Testis (tissue), 3 donors: ENCODE results near the gene DZIP1. TPM values are rescaled to one million over a fixed set of nuclear protein-coding genes. Genes with fewer than 3 reads are reported as not detected.
A peak's percentile ranks its signal among the peaks of the same experiment; 100 is the strongest.
"Not testable (repeated sequence)": the region's sequence is repeated elsewhere in the genome, so short reads cannot be mapped to it uniquely, and the experiment has no call there.

Source experiments
- DNase-seq: peaks from one replicate; pipeline ENCODE4 v3.0.0-alpha.2; 2019
- H3K27ac ChIP-seq, 2 donors: fragments of 200-600 bp; sonication (generic); one replicate each; pipeline ENCODE4 v1.5.1; 2019
- H3K27me3 ChIP-seq: fragments of 200-600 bp; sonication (generic); one replicate; pipeline ENCODE4 v1.5.1; 2019
- H3K36me3 ChIP-seq: fragments of 200-600 bp; sonication (generic); one replicate; pipeline ENCODE4 v1.5.1; 2017; ENCODE audit warnings: low read depth; ENCODE audit errors: missing control alignments
- H3K4me1 ChIP-seq: fragments of 200-600 bp; sonication (generic); one replicate; pipeline ENCODE4 v1.5.1; 2019
- H3K4me3 ChIP-seq, 2 donors: fragments of 200-600 bp; sonication (generic); one replicate each; pipeline ENCODE4 v1.5.1; 2017 to 2019
- H3K9me3 ChIP-seq: fragments of 200-600 bp; sonication (generic); one replicate; pipeline ENCODE4 v1.5.1; 2017
- POLR2A ChIP-seq: fragments of 450-650 bp; IDR thresholded peaks from one replicate; pipeline ENCODE4 v1.6.1; 2017; ENCODE audit warnings: antibody characterized with exemption, mild to moderate bottlenecking, moderate library complexity
- WGBS, 2 donors: methylation state at CpG; one replicate each; pipeline ENCODE4 v1.1.5; 2018; 5-methylcytosine and 5-hydroxymethylcytosine counted together
- intact Hi-C: fragments of 100-400 bp; cut with DNase I; formaldehyde crosslinking; loops from one replicate; pipeline ENCODE4 v1.15.1; 2023; ENCODE audit warnings: low total_unique reads
- polyA plus RNA-seq: library from polyadenylated mRNA; stranded (reverse); fragments of 350-450 nt; fragmentation: Illumina TruSeq; extraction: RNeasy Lipid Tissue Mini Kit (QIAGEN cat#74804); gene quantifications from one replicate; pipeline ENCODE4 v1.2.3, GENCODE V29; 2014; ENCODE audit warnings: low read depth, low replicate concordance; ENCODE audit not compliant: insufficient read depth
- total RNA-seq, 2 donors: library from RNA; depleted of rRNA; stranded (reverse); fragments of >200 nt; gene quantifications; one replicate each; pipeline ENCODE4 v1.2.3, GENCODE V29; 2016
- TF ChIP-seq, protein P1 (sequence below), 3 experiments: fragments of 450-650 bp in 2 of 3; fragments of 200-600 bp in 1 of 3; sonication (generic) in 1 of 3; IDR thresholded peaks; one replicate each; pipeline ENCODE4 v1.5.1; 2016 to 2019; ENCODE audit warnings: antibody characterized with exemption in 3 of 3, mild to moderate bottlenecking in 2 of 3, moderate library complexity in 1 of 3

The DZIP1 gene
- total and polyA plus RNA-seq, 3 donors from 2014 or later: 54.7 to 143 (median 63.7) TPM

DNA sequence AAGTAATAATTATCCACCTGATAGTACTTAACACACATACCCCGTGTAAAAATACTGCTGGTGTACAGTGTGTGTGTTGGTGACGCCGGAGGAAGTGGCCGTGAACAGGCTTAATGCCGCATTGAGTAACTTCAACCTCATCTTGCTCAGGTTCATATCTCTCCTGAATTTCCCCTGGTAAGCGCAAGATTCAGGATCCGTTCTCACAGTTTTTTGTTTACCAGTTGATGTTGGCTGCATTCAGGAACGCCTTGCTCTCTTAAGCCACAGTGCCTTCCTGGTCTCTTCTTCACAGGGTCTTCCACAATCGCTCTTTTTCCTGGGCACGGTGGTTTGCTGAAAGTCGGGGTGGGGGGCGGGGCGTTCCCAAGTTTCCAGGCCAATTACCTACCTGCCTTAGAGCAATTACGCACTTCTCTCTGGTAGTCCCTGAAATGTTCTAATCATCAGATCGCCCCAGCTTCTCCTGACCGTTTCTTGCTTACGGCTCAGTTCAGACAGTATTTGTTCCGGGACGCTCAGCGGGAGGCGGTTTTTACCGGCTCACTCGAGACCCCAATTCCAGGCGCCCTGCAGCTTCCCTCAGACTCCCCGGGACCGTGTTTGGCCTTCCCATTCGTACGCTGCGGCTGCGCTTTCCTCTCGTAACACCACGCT is 31.7 kb upstream of the DZIP1 start:
- Histone ChIP-seq H3K4me3 (peak overlapping the region; percentile 92 to 95), H3K36me3 (no peaks in the 10 kb centered on the region), H3K27ac (peak overlapping the region; percentile 95 to 97), H3K4me1 (peaks cover 9% of the 10 kb centered on the region), H3K27me3 (no peaks in the 10 kb centered on the region), H3K9me3 (no peaks in the 10 kb centered on the region)
- WGBS, 2 donors: 1% methylated on average over 29 to 32 of the region's 32 CpGs
- TF ChIP-seq, protein P1, sequence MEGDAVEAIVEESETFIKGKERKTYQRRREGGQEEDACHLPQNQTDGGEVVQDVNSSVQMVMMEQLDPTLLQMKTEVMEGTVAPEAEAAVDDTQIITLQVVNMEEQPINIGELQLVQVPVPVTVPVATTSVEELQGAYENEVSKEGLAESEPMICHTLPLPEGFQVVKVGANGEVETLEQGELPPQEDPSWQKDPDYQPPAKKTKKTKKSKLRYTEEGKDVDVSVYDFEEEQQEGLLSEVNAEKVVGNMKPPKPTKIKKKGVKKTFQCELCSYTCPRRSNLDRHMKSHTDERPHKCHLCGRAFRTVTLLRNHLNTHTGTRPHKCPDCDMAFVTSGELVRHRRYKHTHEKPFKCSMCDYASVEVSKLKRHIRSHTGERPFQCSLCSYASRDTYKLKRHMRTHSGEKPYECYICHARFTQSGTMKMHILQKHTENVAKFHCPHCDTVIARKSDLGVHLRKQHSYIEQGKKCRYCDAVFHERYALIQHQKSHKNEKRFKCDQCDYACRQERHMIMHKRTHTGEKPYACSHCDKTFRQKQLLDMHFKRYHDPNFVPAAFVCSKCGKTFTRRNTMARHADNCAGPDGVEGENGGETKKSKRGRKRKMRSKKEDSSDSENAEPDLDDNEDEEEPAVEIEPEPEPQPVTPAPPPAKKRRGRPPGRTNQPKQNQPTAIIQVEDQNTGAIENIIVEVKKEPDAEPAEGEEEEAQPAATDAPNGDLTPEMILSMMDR (IDR thresholded peaks at IDR 0.05): no peak
- no peak for TF ChIP-seq POLR2A
- DNase-seq: peak; percentile 37
- intact Hi-C loops: no loop called here

DNA sequence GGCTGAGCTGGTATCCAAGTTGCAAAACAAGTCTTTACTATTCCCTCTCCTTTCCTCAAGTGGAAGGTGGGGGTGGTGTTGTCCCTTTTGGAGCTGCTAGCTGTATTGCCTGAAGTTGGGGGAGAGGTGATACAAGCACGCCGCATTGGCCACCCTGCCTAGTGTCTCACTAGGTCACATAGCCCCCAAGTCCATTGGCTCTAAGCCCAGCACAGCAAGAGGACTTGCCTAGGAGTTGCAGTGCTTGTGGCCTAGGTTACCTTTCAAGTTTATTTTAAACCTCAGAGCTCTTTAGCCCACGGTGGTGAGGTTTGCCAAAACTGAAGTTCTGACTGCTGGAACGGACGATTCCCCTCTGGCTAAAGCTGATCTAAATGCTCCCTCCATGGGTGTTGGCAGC is 27.1 kb upstream of the DZIP1 start:
- Histone ChIP-seq H3K9me3 (no peaks in the 10 kb centered on the region), H3K4me3 (no peak overlapping the region), H3K27ac (no peak overlapping the region), H3K27me3 (no peaks in the 10 kb centered on the region), H3K4me1 (no peaks in the 10 kb centered on the region), H3K36me3 (no peaks in the 10 kb centered on the region)
- no peak for DNase-seq
- WGBS, 2 donors: 95 to 98% methylated on average over 5 of the region's 5 CpGs
- intact Hi-C loops: no loop called here
- TF ChIP-seq, protein P1 (IDR thresholded peaks at IDR 0.05): no peak
- TF ChIP-seq POLR2A: no peak

DNA sequence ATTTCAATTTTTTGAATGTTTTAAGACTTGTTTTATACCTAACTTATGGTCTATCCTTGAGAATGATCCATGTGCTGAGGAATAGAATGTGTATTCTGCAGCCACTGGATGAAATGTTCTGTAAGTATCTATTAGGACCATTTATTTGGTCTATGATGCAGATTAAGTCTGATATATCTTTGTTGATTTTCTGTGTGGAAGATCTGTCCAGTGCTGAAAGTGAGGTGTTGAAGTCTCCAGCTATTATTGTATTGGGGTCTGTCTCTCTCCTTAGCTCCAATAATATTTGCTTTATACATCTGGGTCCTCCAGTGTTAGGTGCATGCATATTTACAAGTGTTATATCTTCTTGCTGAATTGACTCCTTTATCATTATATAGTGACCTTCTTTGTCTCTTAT is 22.7 kb upstream of the DZIP1 start:
- H3K36me3 ChIP-seq, DNase-seq, H3K27me3 ChIP-seq, H3K4me1 ChIP-seq, H3K27ac ChIP-seq, intact Hi-C loops, H3K4me3 ChIP-seq, H3K9me3 ChIP-seq: not testable (repeated sequence)

DNA sequence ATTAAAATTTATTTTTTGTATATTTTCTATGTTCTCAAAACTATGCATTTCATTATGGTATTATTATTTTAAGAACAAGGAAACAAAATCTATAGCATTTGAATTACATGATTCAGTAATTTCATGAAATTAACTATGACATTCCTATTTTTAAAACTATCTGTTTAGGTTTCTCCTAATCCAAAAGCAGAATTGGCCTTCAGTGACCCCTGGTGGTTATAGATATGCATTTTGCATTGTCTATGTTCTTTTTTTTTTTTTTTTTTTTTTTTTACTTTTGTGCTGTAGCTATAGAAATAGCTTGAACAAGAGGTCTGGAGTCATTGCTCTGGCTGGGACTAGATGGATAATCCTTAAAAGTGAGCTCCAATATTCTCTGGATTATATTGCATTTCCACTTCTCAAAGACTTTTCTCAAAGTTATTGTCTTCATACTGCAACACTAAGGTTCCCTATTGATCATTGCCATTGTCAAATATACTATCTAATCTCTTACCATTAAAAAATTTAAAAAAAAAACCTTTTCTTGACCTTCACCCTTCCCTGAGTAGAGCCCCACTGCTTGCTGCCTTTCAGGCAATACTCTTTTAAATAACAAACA is 16.6 kb upstream of the DZIP1 start:
- no peak for TF ChIP-seq POLR2A
- TF ChIP-seq, protein P1 (IDR thresholded peaks at IDR 0.05): peak in 1 of 3 experiments; percentile 37
- intact Hi-C loops: no loop called here
- no peak for DNase-seq
- Histone ChIP-seq H3K4me1 (no peaks in the 10 kb centered on the region), H3K36me3 (no peaks in the 10 kb centered on the region), H3K27ac (no peak overlapping the region), H3K4me3 (no peak overlapping the region), H3K9me3 (no peaks in the 10 kb centered on the region), H3K27me3 (no peaks in the 10 kb centered on the region)

DNA sequence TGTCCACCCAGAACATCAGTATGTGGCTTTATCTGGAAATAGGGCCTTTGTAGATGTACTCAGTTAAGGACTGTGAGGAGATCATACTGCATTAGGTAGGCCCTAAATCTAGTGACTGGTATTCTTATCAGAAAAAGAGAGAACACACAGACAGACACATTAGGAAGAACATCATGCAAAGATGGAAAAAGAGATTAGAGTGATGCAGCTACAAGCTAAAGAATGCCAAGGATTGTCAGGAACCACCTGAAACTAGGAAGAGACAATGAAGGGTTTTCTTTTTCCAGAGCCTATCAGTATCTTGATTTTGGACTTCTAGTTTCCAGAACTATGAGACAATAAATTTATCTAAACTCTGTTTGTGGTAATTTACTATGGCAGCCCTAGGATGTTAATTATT is 15.0 kb upstream of the DZIP1 start:
- intact Hi-C loops: no loop called here
- Histone ChIP-seq H3K4me1 (no peaks in the 10 kb centered on the region), H3K4me3 (no peak overlapping the region), H3K27me3 (no peaks in the 10 kb centered on the region), H3K36me3 (no peaks in the 10 kb centered on the region), H3K9me3 (no peaks in the 10 kb centered on the region), H3K27ac (no peak overlapping the region)
- TF ChIP-seq POLR2A: no peak
- TF ChIP-seq, protein P1 (IDR thresholded peaks at IDR 0.05): no peak
- DNase-seq: no peak
